OCI-LY7 (cell line): ENCODE measurements around the gene AUTS2.

Experiments used
- CTCF ChIP-seq: fragments of 200-600 bp; sonication (generic); conservative IDR thresholded peaks from 2 replicates; pipeline ENCODE4 v1.5.1; 2014; ENCODE audit warnings: mild to moderate bottlenecking, antibody characterized with exemption, low read length, moderate library complexity, mixed read lengths
- EZH2phosphoT487 ChIP-seq: fragments of 200-600 bp; sonication (generic); IDR thresholded peaks from 2 replicates; pipeline ENCODE4 v1.6.1; 2018; ENCODE audit warnings: low read depth, borderline replicate concordance, mild to moderate bottlenecking, mixed run types, antibody characterized with exemption, low read length, moderate library complexity, mixed read lengths

- TF ChIP-seq CTCF = no peak
- no peak for TF ChIP-seq EZH2phosphoT487
Measured at GRCh38 chr7:70340236-70340635, 742.0 kb downstream of the AUTS2 start.
